Measurements from ENCODE around the gene KRTCAP2. TPM values are rescaled to one million over a fixed set of nuclear protein-coding genes. Genes with fewer than 3 reads are reported as not detected.
A peak's percentile ranks its signal among the peaks of the same experiment; 100 is the strongest.
"Not testable (repeated sequence)": the region's sequence is repeated elsewhere in the genome, so short reads cannot be mapped to it uniquely, and the experiment has no call there.

Gene KRTCAP2
- total RNA-seq, 4 donors from 2014 or later = 1.5 to 200 (median 62.5) TPM

- no peak for DNase-seq
- Histone ChIP-seq H3K4me1 (no peaks in the 10 kb centered on the region), H3K4me3 (no peak overlapping the region), H3K9me3 (no peaks in the 10 kb centered on the region), H3K36me3 (no peaks in the 10 kb centered on the region), H3K27me3 (no peaks in the 10 kb centered on the region), H3K27ac (no peak overlapping the region)
- TF ChIP-seq POLR2A (IDR thresholded peaks at IDR 0.05) (peak in 1 of 2 donors; percentile 4), CTCF (IDR thresholded peaks at IDR 0.05) (no peak)
- intact Hi-C loops (cut with DNase I; ENCODE audit: low total_unique reads) = no loop called here
Measured at GRCh38 chr1:155196893-155197638, 24.0 kb upstream of the KRTCAP2 start.

GRCh38 chr1:155196103-155196892, 23.2 kb upstream of the KRTCAP2 start:
- Histone ChIP-seq H3K36me3 (no peaks in the 10 kb centered on the region), H3K27ac (peak overlapping the region in 1 of 2 donors; percentile 94)

GRCh38 chr1:155195201-155196102, 22.3 kb upstream of the KRTCAP2 start:
- H3K4me1 ChIP-seq = no peaks in the 10 kb centered on the region
- H3K27me3 ChIP-seq = no peaks in the 10 kb centered on the region
- peak overlapping the region; percentile 46 to 55 for H3K4me3 ChIP-seq
- intact Hi-C loops (cut with DNase I; ENCODE audit: low total_unique reads) = no loop called here
- no peaks in the 10 kb centered on the region for H3K9me3 ChIP-seq
- TF ChIP-seq CTCF (IDR thresholded peaks at IDR 0.05) (no peak), POLR2A (IDR thresholded peaks at IDR 0.05) (no peak)
- peak overlapping the region; percentile 85 to 94 for H3K27ac ChIP-seq
- no peaks in the 10 kb centered on the region for H3K36me3 ChIP-seq
- peak in 1 of 2 donors; percentile 55 for DNase-seq

More at GRCh38 chr1:155196103-155196892, 23.2 kb upstream of the KRTCAP2 start:
- H3K4me3 ChIP-seq = no peak overlapping the region
- TF ChIP-seq CTCF (IDR thresholded peaks at IDR 0.05) (no peak), POLR2A (IDR thresholded peaks at IDR 0.05) (no peak)
- intact Hi-C loops (cut with DNase I; ENCODE audit: low total_unique reads) = no loop called here
- no peaks in the 10 kb centered on the region for H3K27me3 ChIP-seq
- no peaks in the 10 kb centered on the region for H3K9me3 ChIP-seq
- H3K4me1 ChIP-seq = no peaks in the 10 kb centered on the region
- DNase-seq = no peak

- intact Hi-C loops (cut with DNase I; ENCODE audit: low total_unique reads); H3K9me3 ChIP-seq; H3K4me1 ChIP-seq; H3K36me3 ChIP-seq; H3K27me3 ChIP-seq; DNase-seq: not testable (repeated sequence)
- Histone ChIP-seq H3K27ac (peak overlapping the region; percentile 85 to 94), H3K4me3 (peak overlapping the region; percentile 46 to 55)
Measured at GRCh38 chr1:155193991-155194240, 20.8 kb upstream of the KRTCAP2 start.

- H3K9me3 ChIP-seq = no peaks in the 10 kb centered on the region
- no peaks in the 10 kb centered on the region for H3K4me1 ChIP-seq
- H3K36me3 ChIP-seq = no peaks in the 10 kb centered on the region
- TF ChIP-seq POLR2A (IDR thresholded peaks at IDR 0.05) = peak; percentile 58 to 78
- peak; percentile 96 to 99 (median 99) for TF ChIP-seq CTCF (IDR thresholded peaks at IDR 0.05)
- intact Hi-C loops (cut with DNase I; ENCODE audit: low total_unique reads) = no loop called here
- H3K27ac ChIP-seq = peak overlapping the region; percentile 85 to 94
- peak; percentile 90 to 96 for DNase-seq
- peak overlapping the region; percentile 46 to 55 for H3K4me3 ChIP-seq
- no peaks in the 10 kb centered on the region for H3K27me3 ChIP-seq
Measured at GRCh38 chr1:155193275-155193990, 20.3 kb upstream of the KRTCAP2 start.
